UCSD-AML1 (cell line): ENCODE results near the gene ARHGAP10.

Experiments
- DNase-seq: peaks from one replicate; lab custom pipeline; 2025; ENCODE audit not compliant: unreplicated experiment; lab: John Stamatoyannopoulos, UW

Gene ARHGAP10

DNA sequence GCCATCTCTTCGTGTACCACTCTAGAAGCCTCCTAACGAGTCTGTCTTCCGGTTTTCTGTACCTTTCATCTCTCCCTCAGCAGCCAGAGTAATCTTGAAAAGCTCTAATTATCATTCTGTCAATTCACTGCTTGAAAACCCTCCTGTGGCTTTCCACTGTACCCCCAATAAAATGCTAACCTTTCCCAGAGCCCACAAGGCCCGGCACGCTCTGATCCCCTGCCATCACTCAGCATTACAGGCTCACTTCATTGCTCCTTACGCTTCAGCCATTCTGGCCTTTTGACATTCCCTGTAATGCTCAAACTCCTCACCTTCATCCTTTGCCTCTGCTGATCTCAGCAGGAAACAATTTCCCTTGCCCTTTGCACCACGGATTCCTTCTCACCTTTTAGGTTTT, 112.9 kb downstream of the ARHGAP10 start:
- DNase-seq = no peak

- no peak for DNase-seq
These were observed 114.6 kb downstream of the ARHGAP10 start for GRCh38 chr4:147846318-147847155.

DNA sequence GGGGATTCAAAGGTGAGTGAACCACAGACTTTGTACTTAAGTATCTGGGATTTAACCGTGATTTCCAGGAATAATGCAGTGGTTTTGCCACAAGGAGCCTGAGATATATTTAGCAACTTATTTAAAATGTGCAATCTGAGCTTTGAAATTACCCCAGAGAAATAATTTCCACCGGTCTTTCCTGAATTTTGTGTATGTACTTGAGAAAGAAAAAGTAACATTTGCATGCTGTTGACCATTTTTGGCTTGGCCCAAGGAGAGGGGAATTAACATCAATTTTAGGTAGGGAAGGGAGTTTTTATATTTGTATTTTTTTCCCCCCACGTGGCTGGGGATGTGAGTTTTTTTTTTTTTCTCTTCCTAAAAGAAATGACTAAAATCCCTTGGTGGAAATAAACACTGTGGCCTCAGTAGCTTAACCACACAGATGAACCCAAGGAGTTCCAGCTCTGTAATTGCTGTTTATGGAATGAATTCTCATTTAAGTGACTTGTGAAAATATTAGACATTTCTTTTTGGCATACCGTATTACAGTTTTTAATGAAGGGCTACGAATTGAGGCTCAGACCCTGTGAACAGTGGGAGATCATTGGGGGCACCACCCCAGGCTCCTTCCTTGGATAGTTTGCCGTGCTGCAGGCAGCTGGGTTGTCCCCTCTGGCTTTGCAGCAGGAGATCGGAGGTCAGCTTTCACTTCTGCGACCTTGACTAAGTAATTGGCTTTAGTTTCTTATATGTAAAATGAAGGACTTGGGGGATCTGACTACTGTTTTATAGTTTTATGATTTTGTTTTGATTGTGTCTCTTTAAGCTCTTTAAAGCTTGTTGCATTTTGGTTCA, 116.1 kb downstream of the ARHGAP10 start:
- no peak for DNase-seq

- DNase-seq = no peak
These were observed 116.7 kb downstream of the ARHGAP10 start for GRCh38 chr4:147848634-147849033.

- DNase-seq = no peak
These were observed 119.2 kb downstream of the ARHGAP10 start for GRCh38 chr4:147851135-147851534.

DNA sequence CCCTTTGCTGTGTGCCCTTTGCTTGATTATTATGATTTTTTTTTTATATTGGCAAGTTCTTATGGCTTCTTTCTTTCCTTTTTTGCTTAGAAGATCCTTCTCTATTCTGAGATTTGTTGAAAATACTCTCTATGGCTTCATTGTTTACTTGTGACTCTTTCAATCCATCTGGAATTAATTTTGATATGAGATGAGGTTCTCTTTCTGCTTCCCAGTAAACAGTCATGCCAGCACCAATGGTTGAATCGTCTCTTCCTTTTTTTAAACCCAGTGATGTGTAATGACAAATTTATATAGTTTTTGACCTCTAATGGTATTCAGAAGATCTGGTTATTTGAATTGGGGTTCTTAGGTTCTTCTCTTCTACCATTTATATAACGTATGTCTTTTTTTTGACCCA, 121.8 kb downstream of the ARHGAP10 start:
- no peak for DNase-seq

DNA sequence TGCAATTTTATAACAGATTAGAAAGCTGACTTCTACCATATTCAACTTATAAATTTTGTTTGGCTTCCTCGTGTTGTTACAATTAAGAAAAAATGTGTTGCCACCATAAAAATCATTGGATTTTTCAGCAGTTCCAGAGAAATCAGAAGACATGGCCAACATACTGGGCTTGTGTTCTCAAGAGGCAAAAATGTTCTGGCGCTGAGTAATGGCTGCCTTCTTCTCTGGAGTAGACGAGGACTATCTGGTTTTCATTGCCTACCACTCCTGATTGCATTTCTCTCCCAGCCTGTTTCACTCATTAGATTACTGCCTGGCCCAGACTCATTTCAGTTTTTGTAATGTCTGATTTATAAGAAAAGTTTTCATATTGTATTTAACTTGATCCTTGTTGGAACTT, 122.3 kb downstream of the ARHGAP10 start:
- no peak for DNase-seq

DNA sequence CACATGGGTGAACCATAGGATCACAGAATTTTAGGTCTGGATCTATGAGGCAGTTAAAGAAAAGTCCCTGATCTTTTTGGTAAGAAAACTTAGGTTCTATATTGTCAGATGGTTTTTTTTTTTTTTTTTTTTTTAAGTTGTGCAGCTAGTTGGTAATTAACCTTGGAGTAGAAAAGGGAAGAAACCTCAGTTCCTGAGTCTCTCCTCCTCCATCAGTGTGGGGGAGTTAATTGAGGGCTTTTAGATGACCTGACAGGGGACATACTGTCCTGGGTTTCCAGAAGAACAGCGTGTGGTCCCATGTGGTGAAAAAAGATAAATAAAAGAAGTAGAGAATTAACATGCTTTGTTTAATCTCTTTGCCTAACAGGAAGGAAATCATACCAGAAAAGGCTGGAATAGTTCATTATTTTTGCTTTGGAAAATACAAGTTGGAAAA, 123.7 kb downstream of the ARHGAP10 start:
- DNase-seq = no peak

GRCh38 chr4:147860960-147861359, 129.1 kb downstream of the ARHGAP10 start:
- no peak for DNase-seq

DNA sequence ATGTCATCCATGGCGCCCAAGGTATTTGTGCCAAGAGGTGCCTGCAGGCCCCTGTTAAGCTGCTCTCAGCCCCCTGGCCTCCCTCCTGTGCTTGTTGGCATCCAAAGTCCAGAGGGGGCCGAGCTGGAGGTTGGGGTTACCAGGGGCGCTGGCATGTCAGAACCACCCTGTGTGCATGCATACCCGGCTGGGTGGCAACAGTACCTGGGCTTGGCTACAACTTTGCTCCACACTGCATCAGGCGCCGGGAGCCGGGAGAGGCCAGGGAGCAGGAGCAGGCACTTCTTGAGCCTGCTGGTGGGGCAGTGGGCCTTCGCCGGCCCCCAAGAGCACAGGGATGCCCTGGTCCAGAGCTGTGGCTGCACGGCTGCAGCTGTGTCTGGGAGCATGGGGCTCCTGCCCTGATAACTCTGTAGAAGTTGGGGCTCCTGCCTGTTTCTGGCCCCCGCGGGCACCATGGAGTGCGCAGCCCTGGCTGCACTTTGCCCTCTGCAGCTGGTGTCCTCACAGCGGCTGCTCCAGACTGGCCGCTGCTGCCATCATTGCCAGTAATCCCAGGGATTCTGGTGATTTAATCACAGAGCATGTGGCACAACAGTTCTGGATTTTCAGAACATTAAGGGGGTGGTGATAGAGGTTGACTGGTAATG, 130.3 kb downstream of the ARHGAP10 start:
- DNase-seq = no peak

DNA sequence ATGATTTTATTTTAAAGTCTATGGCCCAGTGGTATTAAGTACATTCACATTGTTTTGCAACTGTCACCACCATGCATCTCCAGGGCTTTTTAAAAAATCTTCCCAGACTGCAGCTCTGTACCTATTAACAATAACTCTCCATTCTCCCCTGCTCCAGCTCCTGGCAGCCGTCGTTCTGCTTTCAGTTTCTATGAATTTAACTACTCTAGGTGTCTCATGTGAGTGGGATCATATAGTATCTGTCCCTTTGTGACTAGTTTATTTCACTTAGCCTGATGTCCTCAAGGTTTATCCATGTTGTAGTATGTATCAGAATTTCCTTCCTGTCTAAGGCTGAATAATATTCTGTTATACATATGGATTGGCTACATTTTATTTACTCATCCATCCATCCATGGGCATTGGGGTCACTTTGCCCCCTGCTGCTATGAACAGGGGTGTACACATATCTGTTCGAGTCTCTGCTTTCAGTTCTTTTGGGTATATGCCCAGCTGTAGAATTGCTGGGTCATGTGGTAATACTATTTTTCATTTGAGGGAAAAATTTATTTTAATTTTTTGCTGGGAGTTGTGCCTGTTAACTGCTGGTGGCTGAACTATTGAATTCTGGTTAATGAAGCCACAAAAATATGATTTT, 131.3 kb downstream of the ARHGAP10 start:
- DNase-seq = no peak

- no peak for DNase-seq
These were observed 132.1 kb downstream of the ARHGAP10 start for GRCh38 chr4:147863808-147864472.

- DNase-seq = no peak
These were observed 132.7 kb downstream of the ARHGAP10 start for GRCh38 chr4:147864607-147865006.

DNA sequence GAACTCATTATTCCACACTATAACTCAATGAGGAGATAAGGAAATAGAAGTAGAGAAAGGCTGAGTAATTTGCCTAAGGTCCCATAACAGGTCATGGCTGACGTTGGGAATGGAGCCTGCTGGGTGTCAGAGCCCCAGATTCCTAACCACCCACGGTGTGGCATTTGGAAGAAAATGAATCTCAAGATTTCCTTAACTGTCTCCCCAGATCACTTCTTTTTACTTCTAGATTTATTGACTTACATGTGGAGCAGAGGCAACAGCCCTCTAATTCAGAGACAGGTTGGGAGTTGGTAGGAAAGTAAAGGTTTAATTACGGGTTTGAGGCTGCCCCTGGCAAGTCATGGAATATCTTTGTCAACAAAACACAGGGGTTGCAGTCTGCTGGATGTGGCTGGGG, 134.0 kb downstream of the ARHGAP10 start:
- no peak for DNase-seq

- peak; percentile 83 for DNase-seq
These were observed 134.8 kb downstream of the ARHGAP10 start for GRCh38 chr4:147866532-147867271.

DNA sequence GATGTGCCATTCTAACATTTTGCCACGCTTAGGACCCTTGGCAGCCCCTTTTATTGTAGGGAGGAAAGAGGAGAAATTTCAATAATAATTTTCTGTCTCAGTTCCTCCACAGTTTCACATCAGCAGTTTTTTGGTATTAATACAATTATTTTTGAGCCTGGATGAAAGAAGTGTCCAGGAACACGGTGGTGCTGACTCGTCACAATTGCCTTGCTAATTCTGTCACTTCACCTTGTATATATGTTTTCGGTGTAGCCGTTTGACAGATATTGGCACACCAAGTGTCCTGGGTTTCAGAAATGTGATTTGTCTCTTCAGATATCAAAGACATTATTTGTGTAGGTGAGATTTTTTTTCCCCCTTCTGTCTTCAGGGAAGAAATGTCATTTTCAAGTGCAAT, 142.2 kb downstream of the ARHGAP10 start:
- no peak for DNase-seq

- no peak for DNase-seq
These were observed 145.5 kb downstream of the ARHGAP10 start for GRCh38 chr4:147877308-147877771.

GRCh38 chr4:147879676-147880075, 147.8 kb downstream of the ARHGAP10 start:
- DNase-seq = no peak

- DNase-seq = no peak
These were observed 148.6 kb downstream of the ARHGAP10 start for GRCh38 chr4:147880511-147880910.

GRCh38 chr4:147884536-147884935, 152.6 kb downstream of the ARHGAP10 start:
- DNase-seq = no peak
